Inflammatory macrophage treated with lipopolysaccharide for 4 hours (primary cell): ENCODE measurements around the gene FRMD4A.
"Not testable (repeated sequence)": the region's sequence is repeated elsewhere in the genome, so short reads cannot be mapped to it uniquely, and the experiment has no call there.

Source experiments
- DNase-seq: peaks from one replicate; pipeline ENCODE4 v3.0.0-alpha.2; 2020

Gene FRMD4A

GRCh38 chr10:14285941-14286560, 44.7 kb downstream of the FRMD4A start:
- no peak for DNase-seq

- DNase-seq = no peak
Measured at GRCh38 chr10:14282276-14282675, 48.4 kb downstream of the FRMD4A start.

- no peak for DNase-seq
Measured at GRCh38 chr10:14278533-14278932, 52.2 kb downstream of the FRMD4A start.

GRCh38 chr10:14276210-14276609, 54.5 kb downstream of the FRMD4A start:
- no peak for DNase-seq

- no peak for DNase-seq
Measured at GRCh38 chr10:14271621-14272020, 59.1 kb downstream of the FRMD4A start.

- DNase-seq = no peak
Measured at GRCh38 chr10:14270370-14270769, 60.4 kb downstream of the FRMD4A start.

GRCh38 chr10:14265709-14266108, 65.0 kb downstream of the FRMD4A start:
- no peak for DNase-seq

GRCh38 chr10:14262836-14263425, 67.8 kb downstream of the FRMD4A start:
- DNase-seq = no peak

GRCh38 chr10:14261336-14261735, 69.4 kb downstream of the FRMD4A start:
- no peak for DNase-seq

GRCh38 chr10:14259696-14260566, 70.8 kb downstream of the FRMD4A start:
- DNase-seq = no peak

- no peak for DNase-seq
Measured at GRCh38 chr10:14254368-14254767, 76.4 kb downstream of the FRMD4A start.

- no peak for DNase-seq
Measured at GRCh38 chr10:14253711-14254110, 77.0 kb downstream of the FRMD4A start.

GRCh38 chr10:14253079-14253478, 77.6 kb downstream of the FRMD4A start:
- DNase-seq = no peak

- DNase-seq = no peak
Measured at GRCh38 chr10:14250496-14251076, 80.1 kb downstream of the FRMD4A start.

- no peak for DNase-seq
Measured at GRCh38 chr10:14247377-14248116, 83.2 kb downstream of the FRMD4A start.

- no peak for DNase-seq
Measured at GRCh38 chr10:14244801-14245211, 85.9 kb downstream of the FRMD4A start.

GRCh38 chr10:14244147-14244546, 86.6 kb downstream of the FRMD4A start:
- no peak for DNase-seq

- DNase-seq = peak; percentile 1
Measured at GRCh38 chr10:14243221-14243620, 87.5 kb downstream of the FRMD4A start.

GRCh38 chr10:14241196-14241595, 89.5 kb downstream of the FRMD4A start:
- no peak for DNase-seq

- DNase-seq = no peak
Measured at GRCh38 chr10:14240253-14241189, 90.2 kb downstream of the FRMD4A start.

GRCh38 chr10:14238659-14239058, 92.1 kb downstream of the FRMD4A start:
- DNase-seq = not testable (repeated sequence)

GRCh38 chr10:14236341-14236740, 94.4 kb downstream of the FRMD4A start:
- DNase-seq = no peak
